Effector memory CD4-positive, alpha-beta T cell (primary cell): Measurements from ENCODE around the gene EMX2.

Experiments used
- DNase-seq, 3 donors: peaks; one replicate each; pipeline ENCODE4 v3.0.0-alpha.2; 2020
- H3K27ac ChIP-seq: 2 replicates; pipeline ENCODE4 v1.7.0; 2013; ENCODE audit warnings: mild to moderate bottlenecking, low read length, moderate library complexity; ENCODE audit not compliant: insufficient read depth, poor library complexity, severe bottlenecking
- H3K27me3 ChIP-seq: replicated peaks from 2 replicates; pipeline ENCODE4 v1.7.0; 2013; ENCODE audit warnings: mild to moderate bottlenecking, low read length; ENCODE audit not compliant: insufficient read depth, control insufficient read depth, poor library complexity, severe bottlenecking
- H3K36me3 ChIP-seq: 2 replicates; pipeline ENCODE4 v1.7.0; 2013; ENCODE audit warnings: mild to moderate bottlenecking, low read length, moderate library complexity; ENCODE audit not compliant: control insufficient read depth, insufficient read depth
- H3K4me1 ChIP-seq: 2 replicates; pipeline ENCODE4 v1.7.0; 2013; ENCODE audit warnings: low read length, mild to moderate bottlenecking; ENCODE audit not compliant: control insufficient read depth, insufficient read depth, poor library complexity, severe bottlenecking
- H3K4me3 ChIP-seq: 2 replicates; pipeline ENCODE4 v1.7.0; 2013; ENCODE audit warnings: low read length, low read depth, mild to moderate bottlenecking; ENCODE audit not compliant: insufficient read depth, poor library complexity, severe bottlenecking
- H3K9me3 ChIP-seq: 2 replicates; pipeline ENCODE4 v1.7.0; 2013; ENCODE audit warnings: mild to moderate bottlenecking, low read length, moderate library complexity; ENCODE audit not compliant: control insufficient read depth

EMX2 gene

GRCh38 chr10:117597216-117597615, 54.7 kb downstream of the EMX2 start:
- H3K36me3 ChIP-seq, result no peaks in the 10 kb centered on the region
- no peak overlapping the region for H3K4me3 ChIP-seq
- H3K27ac ChIP-seq, result no peak overlapping the region
- no peaks in the 10 kb centered on the region for H3K9me3 ChIP-seq
- H3K27me3 ChIP-seq, result no peaks in the 10 kb centered on the region
- DNase-seq, result no peak
- no peaks in the 10 kb centered on the region for H3K4me1 ChIP-seq
